ENCODE data around the gene TIMELESS.
"Not testable (repeated sequence)": the region's sequence is repeated elsewhere in the genome, so short reads cannot be mapped to it uniquely, and the experiment has no call there.

- TF ChIP-seq, protein P1, sequence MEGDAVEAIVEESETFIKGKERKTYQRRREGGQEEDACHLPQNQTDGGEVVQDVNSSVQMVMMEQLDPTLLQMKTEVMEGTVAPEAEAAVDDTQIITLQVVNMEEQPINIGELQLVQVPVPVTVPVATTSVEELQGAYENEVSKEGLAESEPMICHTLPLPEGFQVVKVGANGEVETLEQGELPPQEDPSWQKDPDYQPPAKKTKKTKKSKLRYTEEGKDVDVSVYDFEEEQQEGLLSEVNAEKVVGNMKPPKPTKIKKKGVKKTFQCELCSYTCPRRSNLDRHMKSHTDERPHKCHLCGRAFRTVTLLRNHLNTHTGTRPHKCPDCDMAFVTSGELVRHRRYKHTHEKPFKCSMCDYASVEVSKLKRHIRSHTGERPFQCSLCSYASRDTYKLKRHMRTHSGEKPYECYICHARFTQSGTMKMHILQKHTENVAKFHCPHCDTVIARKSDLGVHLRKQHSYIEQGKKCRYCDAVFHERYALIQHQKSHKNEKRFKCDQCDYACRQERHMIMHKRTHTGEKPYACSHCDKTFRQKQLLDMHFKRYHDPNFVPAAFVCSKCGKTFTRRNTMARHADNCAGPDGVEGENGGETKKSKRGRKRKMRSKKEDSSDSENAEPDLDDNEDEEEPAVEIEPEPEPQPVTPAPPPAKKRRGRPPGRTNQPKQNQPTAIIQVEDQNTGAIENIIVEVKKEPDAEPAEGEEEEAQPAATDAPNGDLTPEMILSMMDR (IDR thresholded peaks at IDR 0.05 in 4 of 5, conservative IDR thresholded peaks at IDR 0.05 in 1 of 5): not testable (repeated sequence)
- TF ChIP-seq POLR2A (IDR thresholded peaks at IDR 0.05): not testable (repeated sequence)
These were observed 47.6 kb downstream of the TIMELESS start for GRCh38 chr12:56401612-56402011.

Measured in gastrocnemius medialis (tissue), 4 donors.